Glomerular visceral epithelial cell (primary cell): ENCODE measurements around the gene SLC25A25.
"Not testable (repeated sequence)": the region's sequence is repeated elsewhere in the genome, so short reads cannot be mapped to it uniquely, and the experiment has no call there.

ENCODE experiments used
- DNase-seq: peaks from one replicate; pipeline ENCODE4 v3.0.0-alpha.2; 2016; ENCODE audit errors: extremely low spot score

Gene SLC25A25

DNA sequence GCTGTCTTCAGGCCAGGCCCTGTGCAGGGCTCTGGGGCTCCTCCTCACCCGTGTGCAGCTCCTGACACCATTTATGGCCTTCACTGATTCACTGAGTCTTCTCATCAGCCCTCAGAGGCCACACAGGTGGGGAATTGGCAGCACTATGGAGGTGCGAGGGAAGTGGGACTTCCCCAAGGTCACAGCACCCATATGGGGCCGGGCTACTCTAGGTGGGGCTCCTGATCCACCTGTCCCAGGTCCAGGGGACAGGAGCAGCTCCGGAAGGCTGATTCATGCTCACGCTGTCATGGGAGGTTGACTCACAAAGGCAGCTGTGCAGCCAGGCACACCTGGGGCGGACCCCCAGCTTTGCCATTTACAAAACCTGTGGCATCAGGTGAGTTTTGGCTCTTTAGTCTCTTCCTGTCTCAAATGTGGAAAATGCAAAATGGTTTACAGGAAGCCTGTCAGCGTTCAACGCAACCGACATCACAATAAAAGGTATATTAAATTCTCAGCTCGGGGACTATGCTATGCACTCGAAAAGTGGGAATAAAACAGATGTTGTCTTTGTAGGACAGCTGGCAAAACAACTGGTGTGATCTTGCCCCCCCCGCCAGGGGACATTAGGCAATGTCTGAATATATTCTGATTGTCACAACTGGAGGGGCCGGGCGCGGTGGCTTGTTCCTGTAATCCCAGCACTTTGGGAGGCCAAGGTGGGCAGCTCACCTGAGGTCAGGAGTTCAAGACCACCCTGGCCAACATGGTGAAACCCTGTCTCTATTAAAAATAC, 15.9 kb upstream of the SLC25A25 start:
- no peak for DNase-seq

DNA sequence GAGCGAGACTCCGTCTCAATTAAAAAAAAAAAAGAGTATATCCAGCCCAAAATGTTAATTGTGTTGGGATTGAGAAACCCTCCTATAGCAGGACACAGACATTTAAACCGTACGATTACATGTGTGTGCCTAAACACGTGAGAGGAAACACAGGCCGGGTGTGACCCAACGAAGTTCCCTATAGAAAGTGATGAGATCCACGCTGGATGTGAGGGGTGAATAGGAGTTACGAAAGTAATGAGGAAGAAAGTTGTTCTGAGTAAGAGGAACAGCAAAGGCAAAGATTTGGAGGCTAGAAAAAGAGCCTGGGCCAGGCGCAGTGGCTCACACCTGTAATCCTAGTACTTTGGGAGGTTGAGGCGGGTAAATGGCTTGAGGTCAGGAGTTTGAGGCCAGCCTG, 14.5 kb upstream of the SLC25A25 start:
- DNase-seq: no peak

DNA sequence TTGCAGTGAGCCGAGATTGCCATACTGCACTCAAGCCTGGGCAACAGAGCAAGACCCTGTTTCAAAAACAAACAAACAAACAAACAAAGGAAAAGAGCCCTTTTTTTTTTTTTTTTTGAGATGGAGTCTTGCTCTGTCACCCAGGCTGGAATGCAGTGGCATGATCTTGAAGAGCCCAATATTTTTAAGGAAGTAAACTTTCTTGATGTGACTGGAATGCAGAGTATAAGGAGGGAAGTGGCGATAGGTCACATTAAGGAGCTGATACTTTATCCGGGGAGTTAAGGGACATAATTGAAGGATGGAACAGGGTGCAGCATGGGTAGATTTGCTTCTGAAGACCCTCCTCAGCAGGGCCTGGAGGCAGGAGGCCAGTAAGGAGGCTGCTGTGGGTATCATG, 13.9 kb upstream of the SLC25A25 start:
- DNase-seq: no peak

DNA sequence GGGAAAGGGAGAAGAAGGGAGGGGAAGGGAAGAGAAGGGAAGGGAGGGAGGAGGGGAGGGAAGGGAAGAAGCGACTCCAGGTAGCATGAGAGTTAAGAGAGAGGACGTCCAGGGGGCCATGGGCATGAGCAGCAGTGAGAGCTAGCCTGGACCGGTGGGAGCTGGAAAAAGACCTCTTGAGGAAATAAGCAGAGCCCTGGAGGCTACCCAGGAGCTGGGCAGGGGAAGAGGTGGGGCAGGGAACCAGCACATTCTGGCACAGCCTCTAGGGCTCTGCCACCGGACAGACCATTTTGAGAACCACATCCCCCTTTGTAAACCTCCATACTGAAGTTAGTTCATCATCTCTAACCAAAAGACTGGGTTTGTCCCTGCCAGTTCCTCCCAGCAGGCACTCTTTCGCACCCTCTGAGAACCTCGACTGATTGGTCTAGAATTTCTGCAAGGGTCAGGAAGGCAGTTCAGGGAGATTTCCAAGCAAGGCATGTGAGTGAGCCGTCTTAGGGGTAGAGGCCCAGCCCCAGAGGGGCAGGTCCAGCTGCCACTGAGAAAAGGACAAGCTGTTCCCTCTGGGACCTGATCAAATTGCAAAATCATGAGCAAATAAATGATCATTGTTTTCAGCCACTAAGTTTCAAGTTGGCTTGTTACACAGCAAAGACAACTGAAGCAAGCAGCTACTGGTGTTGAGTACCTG, 12.5 kb upstream of the SLC25A25 start:
- DNase-seq: no peak

DNA sequence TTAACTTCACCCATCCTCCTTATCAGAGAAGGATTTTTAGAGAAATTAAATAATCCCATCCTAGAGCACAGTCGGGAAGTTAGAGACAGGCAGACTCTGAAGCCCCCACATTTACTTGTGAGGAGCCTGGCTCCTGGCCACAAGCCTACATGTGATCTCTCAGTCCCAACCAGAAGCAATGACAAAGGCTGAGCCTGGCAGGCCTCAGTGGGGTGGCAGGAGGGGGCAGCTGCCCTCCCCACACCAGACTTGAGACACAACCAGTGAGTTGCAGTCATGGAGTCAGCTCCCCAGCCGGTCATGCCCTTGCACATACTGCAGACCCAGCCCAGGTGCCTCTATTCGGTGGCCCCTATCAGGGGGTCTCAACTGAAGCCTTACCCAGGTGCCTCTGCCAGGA, 11.9 kb upstream of the SLC25A25 start:
- DNase-seq: no peak

DNA sequence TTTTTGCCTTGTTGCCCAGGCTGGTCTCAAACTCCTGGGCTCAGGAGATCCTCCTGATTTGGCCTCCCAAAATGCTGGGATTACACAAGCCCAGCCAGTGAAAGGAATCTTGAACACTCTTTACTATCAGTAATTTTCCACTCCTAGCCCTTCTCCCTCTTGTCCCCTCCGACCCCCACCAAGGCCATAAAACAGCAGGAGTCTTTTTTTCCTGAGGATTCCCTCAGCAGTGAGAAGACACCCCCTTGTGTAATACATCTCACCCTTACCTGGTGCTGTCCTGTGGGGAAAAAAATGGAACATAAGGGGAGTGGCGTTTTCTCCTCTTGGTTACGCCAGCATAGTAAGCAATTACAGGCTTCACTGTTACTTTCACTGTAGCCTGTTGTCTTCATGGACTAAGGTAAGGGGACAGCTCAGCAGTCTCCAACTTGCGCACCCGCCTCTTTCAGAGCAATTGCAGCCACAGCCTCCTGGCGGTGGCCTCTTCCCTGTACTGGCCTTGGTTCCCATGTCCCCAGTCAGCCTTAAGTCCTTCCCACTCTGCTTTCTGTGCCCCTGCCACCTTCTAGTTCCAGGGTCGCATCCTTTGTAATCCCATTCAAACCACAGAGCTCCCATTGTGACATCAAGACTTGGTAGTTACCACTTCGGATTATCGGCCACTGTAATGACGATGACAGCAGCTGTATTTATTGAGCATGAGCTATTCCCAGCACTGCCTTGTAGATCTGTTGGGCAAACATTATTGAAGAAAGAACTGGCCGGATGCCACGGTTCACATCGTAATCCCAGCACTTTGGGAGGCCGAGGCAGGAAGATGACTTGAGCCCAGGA, 10.9 kb upstream of the SLC25A25 start:
- no peak for DNase-seq

DNA sequence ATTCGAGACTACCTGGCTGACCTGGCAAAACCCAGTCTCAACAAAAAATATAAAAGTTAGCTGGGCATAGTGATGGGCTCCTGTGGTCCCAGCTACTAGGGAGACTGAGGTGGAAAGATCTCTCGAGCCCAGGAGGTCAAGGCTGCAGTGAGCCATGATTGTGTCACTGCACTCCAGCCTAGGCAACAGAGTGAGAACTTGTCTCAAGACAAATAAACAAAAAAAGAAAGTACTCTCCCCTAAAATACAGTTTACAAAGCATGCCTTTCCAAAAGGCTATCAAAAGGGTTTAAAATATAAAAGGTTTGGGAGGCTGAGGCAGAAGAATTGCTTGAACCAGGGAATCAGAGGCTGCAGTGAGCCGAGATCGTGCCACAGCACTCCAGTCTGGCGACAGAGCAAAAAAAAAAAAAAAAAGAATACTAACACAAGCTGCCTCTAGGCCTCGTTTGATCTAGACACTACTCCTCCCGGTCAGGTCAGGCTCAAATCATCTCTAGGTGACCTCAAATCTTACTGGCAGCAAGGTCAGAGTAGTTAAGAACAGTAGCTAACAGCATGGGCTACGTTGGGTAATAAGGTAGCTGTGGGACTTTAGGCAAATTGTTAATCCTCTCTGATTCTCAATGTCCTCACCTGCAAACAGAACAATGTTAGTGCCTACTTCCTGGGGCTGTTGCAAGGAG, 10.2 kb upstream of the SLC25A25 start:
- no peak for DNase-seq

DNA sequence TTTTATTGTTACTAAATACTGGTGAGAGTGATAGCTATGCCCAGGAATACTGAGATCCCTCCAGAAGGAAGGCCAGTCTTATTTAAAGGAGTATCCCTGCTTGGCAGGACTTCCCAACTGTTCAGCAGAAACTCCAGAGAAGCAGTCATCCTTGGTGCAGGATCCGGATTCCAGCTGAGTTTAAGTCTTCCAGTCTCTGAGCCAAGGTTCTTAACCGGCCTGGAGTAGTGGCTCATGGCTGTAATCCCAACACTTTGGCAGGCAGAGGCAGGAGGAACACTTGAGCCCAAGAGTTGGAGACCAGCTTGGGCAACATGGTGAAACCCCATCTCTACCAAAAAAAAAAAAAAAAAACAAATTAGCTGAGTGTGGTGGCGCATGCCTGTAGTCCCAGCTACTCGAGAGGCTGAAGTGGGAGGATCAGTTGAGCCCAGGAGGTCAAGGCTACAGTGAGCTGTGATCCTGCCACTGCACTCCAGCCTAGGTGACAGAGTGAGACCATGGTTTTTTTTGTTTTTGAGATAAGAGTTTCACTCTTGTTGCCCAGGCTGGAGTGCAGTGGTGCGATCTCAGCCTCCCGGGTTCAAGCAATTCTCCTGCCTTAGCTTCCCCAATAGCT, 8.6 kb upstream of the SLC25A25 start:
- no peak for DNase-seq

DNA sequence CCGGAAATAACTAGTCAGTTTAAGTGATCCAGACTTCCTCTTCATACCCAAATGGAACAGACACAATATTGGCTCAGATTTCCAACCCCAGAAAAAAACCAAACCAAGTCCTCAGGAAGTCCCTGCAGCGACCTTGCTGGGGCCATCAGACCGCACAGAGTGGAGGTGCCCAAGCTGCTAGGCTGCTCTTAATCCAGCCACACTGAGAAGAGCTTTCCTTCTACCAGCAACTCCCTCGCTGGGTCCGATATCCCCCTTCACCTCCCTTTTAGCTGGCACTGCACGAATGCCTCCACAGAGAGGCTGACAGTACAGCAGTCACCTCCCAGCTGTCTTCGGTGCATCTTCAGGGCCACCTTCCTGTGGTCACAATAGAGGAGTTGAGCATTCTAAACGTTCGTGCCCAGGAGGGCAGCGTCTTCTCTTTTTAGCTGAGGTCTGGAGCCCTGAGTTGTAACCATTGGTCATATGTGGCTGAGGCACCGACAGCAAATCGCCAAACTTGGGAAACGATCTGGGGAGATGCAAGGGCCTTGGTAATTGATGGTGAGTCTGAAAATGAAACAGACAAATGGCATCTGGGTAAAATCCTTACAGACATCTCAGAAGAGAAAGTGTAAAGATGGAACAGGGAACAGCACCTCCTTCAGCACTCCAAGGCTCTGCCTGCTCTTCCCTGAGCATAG, 6.6 kb upstream of the SLC25A25 start:
- DNase-seq: no peak

DNA sequence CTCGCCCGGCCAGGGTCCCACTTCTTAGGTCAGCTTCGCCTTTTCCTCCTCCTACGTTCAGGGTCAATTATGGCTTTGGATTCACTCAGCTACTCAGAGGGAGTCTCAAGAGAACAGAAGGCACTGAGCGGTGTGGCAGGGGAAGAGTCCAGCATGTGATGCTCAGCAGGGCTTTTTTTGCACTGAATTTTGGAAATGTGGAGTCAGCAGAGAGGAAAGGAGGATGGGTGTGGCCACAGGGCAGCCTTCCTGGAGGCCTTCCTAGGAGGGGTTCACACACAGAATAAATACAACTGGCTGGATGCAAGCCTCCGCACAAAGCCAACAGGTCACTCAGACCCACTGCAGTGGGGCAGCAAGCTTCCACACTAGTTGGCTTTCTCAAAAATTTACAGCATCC, 5.8 kb upstream of the SLC25A25 start:
- no peak for DNase-seq

DNA sequence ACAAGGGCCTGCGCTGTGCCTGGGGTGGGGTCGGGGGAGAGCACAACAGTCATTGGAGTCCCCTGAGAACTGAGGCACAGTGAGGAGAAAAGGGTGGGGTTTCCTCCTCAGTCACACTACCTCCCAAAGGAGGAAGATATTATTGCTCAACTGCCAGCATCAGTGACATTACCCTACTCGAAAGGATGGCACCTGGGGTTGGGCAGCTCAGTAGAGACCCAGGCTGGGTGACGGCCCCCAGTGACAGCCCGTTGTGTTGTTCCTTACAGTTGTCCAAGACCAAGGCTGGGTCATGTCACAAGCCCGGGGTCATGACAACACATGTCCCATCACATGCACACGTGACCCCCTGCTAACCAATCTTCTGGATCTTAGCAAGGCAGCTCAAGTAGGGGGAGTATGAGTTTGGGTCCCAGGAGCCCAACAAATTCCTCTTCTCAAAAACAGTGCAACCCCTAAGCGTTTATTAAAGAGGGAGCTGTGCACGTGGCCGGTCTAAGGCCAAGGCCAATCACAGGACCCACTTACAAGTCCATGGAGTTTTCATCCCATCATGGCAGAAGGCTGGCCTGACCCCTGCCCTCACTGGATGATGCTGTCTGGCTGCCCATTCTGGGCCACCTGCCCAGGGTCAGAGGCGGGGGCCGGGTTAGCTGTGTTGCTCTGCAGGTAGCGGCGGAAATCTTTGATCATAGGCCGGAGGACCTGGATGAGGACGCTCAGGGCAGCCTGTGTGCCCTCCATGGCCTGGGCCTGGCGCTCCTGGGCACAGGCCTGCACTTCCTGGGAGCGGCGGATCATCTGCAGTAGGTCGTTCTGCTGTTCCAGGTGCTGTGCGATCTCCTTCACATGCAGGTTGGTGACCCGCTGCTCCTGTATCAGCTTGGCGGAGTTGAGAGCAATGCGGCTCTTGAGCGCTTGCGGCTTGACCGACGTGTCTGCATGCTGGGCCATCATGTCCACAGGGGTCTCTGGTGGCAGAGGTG, 4.9 kb upstream of the SLC25A25 start:
- DNase-seq: no peak

DNA sequence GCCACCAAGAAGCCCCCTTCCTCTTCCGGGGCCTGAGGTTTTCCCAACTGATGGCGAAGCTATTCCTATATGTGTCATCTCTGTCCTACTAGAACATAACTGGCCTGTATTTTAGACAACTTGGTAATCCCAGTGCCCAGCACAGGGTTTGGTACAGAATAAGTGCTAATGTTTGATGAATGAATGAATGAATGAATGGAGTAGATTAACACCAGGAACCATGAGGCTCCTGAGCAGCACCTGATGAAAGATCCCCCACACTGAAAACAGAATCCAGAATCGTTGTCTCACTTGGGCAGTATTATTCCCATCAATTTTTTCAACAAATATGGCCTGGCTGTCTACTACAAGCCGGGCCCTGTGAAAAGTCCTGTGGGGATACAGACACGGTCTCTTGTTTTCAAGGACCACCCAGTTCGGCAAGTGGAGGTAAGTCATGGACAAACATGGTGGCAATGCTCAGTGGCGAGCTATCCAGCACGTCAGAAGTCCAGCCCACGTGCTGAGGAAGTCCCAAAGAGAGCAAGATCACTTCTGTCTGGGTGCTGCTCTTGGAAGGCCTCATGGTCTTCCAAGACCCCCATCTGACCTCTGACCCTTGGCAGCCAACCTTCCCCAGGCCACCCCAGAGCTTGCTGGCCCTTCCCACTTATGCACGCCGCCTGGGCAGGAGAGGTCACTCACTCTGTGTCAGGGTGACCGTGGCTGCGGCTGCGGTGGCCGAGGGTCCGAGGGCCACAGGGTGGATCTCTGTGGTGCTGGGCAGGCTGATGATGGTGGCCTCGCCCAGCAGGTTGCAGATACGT, 1.9 kb upstream of the SLC25A25 start:
- DNase-seq: no peak

DNA sequence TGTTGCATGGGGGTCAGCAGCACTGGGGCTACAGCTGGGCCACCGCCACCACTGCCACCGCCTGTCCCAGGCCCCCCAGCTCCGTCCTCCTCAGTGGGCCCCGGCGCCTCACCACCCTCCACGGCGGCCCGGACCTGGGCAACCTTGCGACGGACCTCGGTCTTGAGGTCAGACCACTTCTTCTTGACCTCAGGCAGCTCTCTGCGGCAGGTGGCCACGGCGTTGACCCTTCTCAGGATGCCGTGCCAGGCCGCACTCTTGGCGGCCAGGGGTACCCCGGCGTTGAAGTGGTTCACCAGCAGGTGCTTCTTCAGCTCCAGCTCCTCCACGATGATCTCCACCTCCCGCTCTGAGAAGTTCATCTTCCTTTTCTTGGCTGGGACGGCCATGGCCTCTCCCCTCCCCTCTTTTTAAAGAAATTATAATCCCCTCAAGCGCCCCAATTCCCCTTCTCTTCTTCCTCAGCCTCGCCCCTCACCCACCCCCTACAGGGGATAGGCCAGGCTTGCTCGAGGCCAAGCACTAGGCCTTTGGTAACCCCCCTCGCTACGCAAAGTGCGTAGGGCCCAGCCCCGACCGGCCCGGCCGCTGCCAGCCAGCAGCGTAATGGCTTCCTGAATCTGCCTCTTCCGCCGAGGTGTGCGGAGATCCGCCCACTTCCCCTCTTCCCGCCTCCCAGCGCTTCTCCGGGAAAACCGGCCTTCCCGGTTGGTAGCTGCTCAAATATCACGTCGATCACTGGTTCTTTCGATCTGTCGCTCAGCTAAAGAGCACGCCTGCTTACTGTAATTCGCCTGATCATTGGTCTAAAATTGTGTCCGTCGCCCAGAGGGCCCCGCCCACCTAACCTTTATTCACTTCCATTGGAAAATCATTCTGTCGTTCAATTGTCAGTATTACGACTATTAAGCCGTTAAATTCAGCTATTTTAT, 1.1 kb upstream of the SLC25A25 start, which contains the start of gene NAIF1:
Gene NAIF1 (minus strand): TSS at position 608 of the 932 bp plus-strand sequence. CDS start 219 bp downstream, at position 389.
- peak; percentile 99 for DNase-seq

DNA sequence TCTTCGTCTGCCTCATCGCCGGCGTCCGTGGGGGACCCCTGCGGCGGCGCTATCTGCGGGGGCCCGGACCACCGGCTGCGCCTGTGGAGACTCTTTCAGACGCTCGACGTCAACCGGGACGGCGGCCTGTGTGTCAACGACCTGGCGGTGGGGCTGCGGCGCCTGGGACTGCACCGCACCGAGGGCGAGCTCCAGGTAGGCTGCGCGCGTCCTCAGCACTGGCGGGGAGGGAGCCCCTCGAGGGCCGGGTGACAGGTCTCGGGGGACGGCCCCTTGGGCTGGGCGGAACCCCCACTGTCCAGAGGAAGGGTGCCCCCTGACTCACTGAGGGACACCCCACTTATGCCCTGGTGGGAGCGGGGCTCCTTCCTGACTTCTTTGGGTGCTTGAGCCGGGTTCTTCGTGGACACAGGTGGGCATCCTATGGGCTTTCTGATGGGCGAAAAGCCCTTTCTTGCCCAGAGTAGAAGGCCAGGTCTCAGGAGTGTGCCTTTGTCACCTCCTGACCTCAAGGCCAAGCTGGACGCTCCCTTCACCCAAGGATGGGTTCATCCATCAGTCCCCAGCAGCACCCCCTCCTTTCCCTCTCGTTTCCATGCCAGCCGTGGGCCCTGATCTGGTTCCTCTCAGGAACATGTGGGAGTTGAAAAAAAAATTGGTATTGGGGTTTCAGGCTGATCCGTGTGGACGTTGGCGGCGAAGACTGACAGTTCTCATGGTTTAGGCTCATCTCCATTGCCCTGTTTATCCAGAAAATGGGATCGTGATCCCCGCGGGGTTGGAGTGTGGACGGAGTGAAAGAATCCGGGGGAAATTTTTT, 564 bp downstream of the SLC25A25 start:
- peak; percentile 19 for DNase-seq

DNA sequence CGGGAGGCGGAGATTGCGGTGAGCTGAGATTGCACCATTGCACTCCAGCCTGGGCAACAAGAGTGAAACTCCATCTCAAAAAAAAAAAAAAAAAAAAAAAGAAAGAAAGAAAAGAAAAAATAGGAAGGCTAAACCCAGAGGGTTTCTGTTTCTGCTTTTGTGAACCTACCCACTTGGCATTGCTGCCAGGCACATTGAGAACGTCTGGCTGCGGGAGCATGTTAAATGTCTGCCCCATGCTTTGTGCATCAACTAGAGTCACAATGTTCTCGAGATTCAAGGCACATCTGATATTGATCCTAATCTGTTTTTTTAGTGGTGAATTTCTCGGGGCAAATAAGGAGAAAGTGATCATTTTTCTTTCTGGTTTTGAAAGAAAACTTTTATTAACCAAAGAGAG, 2.8 kb downstream of the SLC25A25 start:
- no peak for DNase-seq

DNA sequence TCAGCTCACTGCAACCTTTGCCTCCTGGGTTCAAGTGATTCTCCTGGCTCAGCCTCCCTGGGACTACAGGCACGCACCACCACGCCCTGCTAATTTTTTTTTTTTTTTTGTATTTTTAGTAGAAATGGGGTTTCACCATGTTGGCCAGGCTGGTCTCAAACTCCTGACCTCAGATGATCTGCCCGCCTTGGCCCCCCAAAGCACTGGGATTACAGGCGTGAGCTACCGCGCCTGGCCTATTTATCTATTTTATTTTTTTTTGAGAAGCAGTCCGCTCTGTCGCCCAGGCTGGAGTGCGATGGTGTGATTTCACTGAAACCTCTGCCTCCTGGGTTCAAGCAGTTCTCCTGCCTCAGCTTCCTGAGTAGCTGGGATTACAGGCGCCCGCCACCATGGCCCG, 3.4 kb downstream of the SLC25A25 start:
- not testable (repeated sequence) for DNase-seq
